ENCODE results near the gene DMAC2L.
"Not testable (repeated sequence)": the region's sequence is repeated elsewhere in the genome, so short reads cannot be mapped to it uniquely, and the experiment has no call there.

Gene DMAC2L

GRCh38 chr14:50311337-50311971, 670 bp upstream of the DMAC2L start:
- DNase-seq (ENCODE audit: low read depth): no peak
- TF ChIP-seq CTCF (IDR thresholded peaks at IDR 0.05; ENCODE audit: low read length, missing control alignments): peak; percentile 34
- H3K4me3 ChIP-seq (replicated peaks; ENCODE audit: low read depth, low read length): peak overlapping the region; percentile 84

DNA sequence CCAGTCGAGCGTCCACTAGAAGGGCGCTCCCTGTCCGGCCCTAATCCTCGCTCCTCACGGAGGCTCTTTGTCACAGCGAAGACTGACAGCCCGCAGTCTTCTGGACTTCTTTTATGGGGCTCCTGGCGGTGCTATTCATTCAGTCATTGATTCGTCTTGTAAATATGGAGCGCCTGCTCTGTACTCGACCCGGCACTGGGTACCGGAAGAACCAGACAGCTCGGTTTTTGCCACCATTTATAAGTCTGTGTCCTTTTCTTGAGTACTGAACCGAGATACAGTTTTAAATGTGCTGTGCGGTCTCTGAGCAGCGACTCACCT, 570 bp downstream of the DMAC2L start:
- H3K4me3 ChIP-seq (replicated peaks; ENCODE audit: low read depth, low read length): peak overlapping the region; percentile 84
- no peak for DNase-seq (ENCODE audit: low read depth)
- TF ChIP-seq CTCF (IDR thresholded peaks at IDR 0.05; ENCODE audit: low read length, missing control alignments): no peak

DNA sequence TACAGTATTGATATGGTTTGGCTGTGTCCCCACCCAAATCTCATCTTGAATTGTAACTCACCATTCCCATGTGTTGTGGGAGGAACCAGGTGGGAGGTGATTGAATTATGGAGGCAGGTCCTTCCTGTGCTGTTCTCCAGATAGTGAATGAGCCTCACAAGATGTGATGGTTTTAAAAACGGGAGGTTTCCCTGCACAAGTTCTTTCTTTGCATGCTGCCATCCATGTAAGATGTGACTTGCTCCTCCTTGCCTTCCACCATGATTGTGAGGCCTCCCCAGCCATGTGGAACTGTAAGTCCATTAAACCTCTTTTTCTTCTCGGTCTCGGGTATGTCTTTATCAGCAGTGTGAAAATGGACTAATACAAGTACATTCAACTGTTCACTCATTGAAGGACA, 2.0 kb downstream of the DMAC2L start:
- not testable (repeated sequence) for H3K4me3 ChIP-seq (replicated peaks; ENCODE audit: low read depth, low read length); DNase-seq (ENCODE audit: low read depth)

DNA sequence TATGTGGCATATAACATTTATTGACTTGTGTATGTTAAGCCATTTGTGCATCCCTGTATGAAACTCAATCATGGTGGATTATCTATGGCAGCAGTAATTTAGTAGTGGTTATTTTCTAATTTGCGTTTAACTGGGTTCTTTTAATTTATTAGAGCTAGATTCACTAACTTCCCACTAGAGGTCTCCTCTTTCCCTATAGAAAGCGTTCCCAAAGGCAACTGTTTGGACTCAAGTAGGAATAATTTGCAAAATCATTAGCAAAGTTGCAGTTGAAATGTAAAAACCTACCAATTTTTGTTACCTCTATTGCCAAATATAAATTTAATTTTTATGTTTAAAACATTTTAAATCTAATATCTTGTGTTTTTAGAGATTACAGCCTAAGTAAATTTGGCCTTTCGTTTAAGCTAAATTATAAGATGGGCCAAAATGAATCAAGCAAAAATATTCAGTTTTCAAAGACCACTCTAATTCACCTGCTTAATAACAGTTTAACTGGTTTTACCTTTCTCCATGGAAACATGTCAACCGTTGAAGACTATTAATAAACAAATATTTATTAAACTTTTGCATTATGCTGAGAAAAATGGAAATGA, 6.0 kb downstream of the DMAC2L start:
- DNase-seq (ENCODE audit: low read depth): peak; percentile 74
- no peak overlapping the region for H3K4me3 ChIP-seq (replicated peaks; ENCODE audit: low read depth, low read length)
- TF ChIP-seq CTCF (IDR thresholded peaks at IDR 0.05; ENCODE audit: low read length, missing control alignments): peak; percentile 75

GRCh38 chr14:50319293-50319692, 7.2 kb downstream of the DMAC2L start:
- H3K4me3 ChIP-seq (replicated peaks; ENCODE audit: low read depth, low read length): no peak overlapping the region
- no peak for DNase-seq (ENCODE audit: low read depth)
- TF ChIP-seq CTCF (IDR thresholded peaks at IDR 0.05; ENCODE audit: low read length, missing control alignments): no peak

- no peak overlapping the region for H3K4me3 ChIP-seq (replicated peaks; ENCODE audit: low read depth, low read length)
- no peak for TF ChIP-seq CTCF (IDR thresholded peaks at IDR 0.05; ENCODE audit: low read length, missing control alignments)
- no peak for DNase-seq (ENCODE audit: low read depth)
Observed at GRCh38 chr14:50319721-50320120, 7.6 kb downstream of the DMAC2L start.

DNA sequence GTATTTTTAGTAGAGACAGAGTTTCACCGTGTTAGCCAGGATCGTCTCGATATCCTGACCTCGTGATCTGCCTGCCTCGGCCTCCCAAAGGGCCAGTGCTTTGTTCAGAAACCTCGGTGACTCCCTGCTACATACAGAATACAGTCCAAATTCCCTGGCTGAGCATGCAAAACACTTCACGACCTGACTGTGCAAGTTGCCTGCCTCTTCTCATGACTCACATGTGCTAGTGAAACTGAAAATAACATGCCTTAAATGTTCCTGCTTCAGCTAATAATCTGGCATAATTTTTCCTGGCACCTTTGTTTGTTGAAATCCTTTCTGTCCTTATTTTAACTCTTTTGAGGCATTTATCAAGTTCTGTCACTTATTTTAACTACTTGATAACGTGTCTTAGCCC, 8.2 kb downstream of the DMAC2L start:
- DNase-seq (ENCODE audit: low read depth): peak; percentile 63
- no peak for TF ChIP-seq CTCF (IDR thresholded peaks at IDR 0.05; ENCODE audit: low read length, missing control alignments)
- no peak overlapping the region for H3K4me3 ChIP-seq (replicated peaks; ENCODE audit: low read depth, low read length)
